GM19240 (cell line): ENCODE results near the gene EIF4ENIF1.
"Not testable (repeated sequence)": the region's sequence is repeated elsewhere in the genome, so short reads cannot be mapped to it uniquely, and the experiment has no call there.

ENCODE experiments used
- DNase-seq: peaks from one replicate; pipeline ENCODE4 v3.0.0; 2011; ENCODE audit warnings: low spot score; ENCODE audit not compliant: insufficient read length

The EIF4ENIF1 gene

GRCh38 chr22:31489632-31490495 is at the start of gene EIF4ENIF1:
TSS of gene EIF4ENIF1 (minus strand) at chr22:31489842. CDS start at chr22:31488718, 1,124 bp downstream.
- peak; percentile 72 for DNase-seq

GRCh38 chr22:31538815-31539214 is 49.2 kb upstream of the EIF4ENIF1 start:
- DNase-seq, result peak; percentile 13

- DNase-seq, result peak; percentile 33
These were observed 47.4 kb upstream of the EIF4ENIF1 start for GRCh38 chr22:31537019-31537535.

- DNase-seq, result no peak
These were observed 43.7 kb upstream of the EIF4ENIF1 start for GRCh38 chr22:31533374-31533773.

GRCh38 chr22:31532060-31532459 is 42.4 kb upstream of the EIF4ENIF1 start:
- DNase-seq, result no peak

DNA sequence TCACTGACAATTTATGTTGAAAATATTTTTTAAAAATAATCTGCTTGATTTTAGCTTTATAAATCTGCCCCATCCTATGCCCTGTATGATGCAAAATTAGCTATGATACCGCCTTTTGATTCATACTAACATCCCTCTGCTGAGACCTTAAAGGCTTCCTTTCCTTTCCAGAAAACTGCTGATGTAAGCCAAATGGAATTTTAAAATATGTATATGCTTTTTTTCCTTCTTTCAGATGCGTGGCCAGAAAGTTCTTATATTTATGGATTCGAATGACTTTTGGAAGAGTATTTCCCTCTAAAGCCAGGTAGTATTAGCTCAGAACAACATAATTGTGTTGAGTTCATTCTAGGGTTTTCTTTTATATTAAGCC is 41.2 kb upstream of the EIF4ENIF1 start:
- DNase-seq, result no peak

DNA sequence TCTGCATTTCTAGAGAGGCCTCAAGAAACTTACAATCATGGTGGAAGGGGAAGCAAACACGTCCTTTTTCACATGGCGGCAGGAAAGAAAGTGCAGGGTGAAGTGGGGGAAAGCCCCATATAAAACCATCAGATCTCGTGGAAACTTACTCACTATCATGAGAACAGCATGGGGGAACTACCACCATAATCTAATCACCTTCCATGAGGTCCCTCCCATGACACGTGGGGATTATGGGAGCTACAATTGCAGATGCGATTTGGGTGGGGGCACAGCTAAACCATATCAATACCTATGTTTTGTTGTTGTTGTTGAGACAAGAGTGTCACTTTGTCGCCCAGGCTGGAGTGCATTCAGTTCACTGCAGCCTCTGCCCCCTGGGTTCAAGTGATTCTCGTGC is 36.6 kb upstream of the EIF4ENIF1 start:
- no peak for DNase-seq

DNA sequence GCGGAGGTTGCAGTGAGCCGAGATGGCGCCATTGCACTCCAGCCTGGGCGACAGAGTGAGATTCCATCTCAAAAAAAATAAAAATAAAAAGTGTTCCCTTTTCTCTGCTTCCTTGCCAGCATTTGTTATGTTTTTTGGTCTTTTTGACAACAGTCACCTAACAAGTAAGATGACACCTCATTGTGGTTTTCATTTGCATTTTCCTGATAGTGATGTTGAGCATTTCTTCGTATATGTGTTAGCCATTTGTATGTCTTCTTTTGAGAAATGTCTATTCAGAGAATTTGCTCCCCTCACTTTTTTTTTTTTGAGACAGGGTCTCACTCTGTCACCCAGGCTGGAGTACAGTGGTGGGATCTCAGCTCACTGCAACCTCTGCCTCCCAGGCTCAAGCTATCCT is 34.5 kb upstream of the EIF4ENIF1 start:
- not testable (repeated sequence) for DNase-seq

- DNase-seq, result no peak
These were observed 30.4 kb upstream of the EIF4ENIF1 start for GRCh38 chr22:31520051-31520450.

DNA sequence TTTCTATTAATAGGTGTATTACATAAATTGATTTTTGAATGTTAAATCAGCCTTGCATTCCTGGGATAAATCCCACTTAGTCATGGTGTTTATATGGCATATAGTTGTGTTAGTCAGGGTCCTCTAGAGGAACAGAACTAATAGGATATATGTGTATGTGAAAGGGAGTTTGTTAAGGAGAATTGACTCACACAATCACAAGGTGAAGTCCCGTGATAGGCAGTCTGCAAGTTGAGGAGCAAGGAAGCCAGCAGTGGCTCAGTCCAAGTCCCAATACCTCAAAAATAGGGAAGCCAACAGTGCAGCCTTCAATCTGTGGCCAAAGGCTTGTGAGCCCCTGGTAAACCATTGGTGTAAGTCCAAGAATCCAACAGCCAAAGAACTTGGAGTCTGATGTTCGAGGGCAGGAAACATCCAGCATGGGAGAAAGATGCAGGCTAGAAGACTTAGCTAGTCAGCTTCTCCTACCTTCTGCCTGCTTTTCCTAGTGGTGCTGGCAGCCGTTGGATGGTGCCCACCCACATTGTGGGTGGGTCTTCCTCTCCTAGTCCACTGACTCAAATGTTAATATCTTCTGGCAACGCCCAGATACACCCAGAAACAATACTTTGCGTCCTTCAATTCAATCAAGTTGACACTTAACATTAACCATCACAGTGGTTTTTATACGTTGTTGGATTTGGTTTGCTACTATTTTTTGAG is 19.6 kb upstream of the EIF4ENIF1 start:
- DNase-seq, result no peak

DNA sequence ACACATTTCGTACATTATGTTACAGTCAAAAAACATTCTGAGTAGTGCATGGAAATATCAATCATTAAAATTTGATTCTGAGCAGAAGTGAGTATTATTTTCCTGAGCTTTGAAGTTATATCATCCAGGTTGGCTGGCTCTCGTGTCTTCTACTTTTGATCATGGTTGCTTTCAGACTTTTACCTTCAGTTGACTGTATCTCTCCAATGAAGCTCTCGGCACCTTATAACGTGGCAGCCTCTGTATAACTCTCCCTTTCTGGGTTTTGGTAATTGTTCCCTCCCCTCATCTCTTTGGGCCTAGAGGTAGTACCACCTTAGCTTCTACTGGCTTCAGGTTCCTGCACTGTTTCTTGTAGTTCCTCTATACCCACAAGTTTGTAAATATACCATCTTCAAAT is 18.9 kb upstream of the EIF4ENIF1 start:
- DNase-seq, result no peak

GRCh38 chr22:31507517-31507916 is 17.9 kb upstream of the EIF4ENIF1 start:
- not testable (repeated sequence) for DNase-seq

DNA sequence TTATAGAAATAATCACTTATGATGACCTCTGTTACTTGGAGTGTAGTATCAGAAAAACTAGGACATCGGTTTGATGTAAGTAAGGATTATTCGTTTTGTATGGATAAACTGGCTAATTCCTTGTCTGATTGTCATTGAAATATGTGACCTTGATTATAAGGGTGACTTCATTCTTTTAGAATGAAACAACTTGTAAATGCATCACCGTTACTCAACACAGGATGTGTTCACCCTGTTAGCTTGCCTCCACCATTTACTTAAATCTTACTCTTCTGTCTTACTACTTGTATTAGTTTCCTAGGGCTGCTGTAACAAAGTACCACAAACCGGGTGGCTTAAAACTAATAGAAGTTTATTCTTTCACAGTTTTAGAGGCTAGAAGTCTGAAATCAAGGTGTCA is 14.6 kb upstream of the EIF4ENIF1 start:
- DNase-seq, result no peak

DNA sequence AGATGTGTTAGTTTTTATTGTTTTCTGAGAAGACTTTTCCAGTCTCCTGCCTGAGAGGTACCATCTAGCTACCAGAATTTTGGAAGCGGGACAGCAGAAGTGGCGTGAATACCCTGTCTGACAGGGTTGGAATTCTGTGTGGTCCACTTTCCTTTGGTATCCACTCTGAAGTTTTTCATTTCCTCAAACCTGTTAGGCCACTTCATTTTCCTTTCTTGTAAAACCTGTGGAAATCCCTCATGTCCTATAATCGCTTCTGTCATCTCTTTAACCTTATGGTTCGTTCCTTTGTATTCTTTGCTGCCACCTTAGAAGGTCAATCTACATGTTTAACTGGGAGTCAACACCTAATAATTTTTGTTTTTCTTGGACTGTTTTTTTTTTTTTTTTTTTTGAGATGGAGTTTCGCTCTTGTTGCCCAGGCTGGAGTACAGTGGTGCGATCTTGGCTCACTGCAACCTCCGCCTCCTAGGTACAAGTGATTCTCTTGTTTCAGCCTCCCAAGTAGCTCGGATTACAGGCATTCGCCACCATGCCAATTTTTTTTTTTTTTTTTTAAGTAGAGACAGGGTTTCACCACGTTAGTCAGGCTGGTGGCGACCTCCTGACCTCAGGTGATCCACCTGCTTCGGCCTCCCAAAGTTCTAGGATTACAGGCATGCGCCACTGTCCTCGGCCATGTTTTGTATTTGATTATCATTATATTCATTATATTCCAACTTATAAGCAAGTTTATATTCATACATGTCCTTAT is 13.7 kb upstream of the EIF4ENIF1 start:
- DNase-seq, result no peak

GRCh38 chr22:31501738-31502137 is 12.1 kb upstream of the EIF4ENIF1 start:
- no peak for DNase-seq

- DNase-seq, result no peak
These were observed 7.7 kb upstream of the EIF4ENIF1 start for GRCh38 chr22:31497148-31497938.

DNA sequence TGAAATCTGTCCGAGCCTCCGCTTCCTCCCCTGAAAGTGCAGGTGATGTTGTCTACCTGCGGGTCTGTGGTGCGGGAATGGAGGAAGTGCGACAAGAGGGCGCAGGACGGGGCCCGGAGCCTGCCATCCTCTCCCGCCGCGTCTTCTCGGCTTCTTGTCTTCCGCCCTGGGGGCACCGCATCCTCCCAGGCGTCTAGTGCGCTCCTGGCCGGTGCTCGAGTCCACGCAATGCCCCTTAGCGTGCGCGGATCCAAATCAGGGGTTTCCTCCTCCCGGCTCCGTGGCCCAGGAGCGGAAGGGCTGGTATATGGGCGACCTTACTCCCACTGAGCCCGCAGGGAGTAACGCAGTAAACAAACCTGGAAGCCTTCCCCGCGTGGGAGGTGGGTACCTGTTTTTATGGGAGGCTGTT is 7.1 kb upstream of the EIF4ENIF1 start:
- DNase-seq, result no peak

- peak; percentile 64 for DNase-seq
These were observed 6.5 kb upstream of the EIF4ENIF1 start, which contains the start of gene SFI1 for GRCh38 chr22:31496007-31496734. TSS of gene SFI1 (plus strand) at chr22:31496536. CDS start at chr22:31508285, 11,749 bp downstream.

DNA sequence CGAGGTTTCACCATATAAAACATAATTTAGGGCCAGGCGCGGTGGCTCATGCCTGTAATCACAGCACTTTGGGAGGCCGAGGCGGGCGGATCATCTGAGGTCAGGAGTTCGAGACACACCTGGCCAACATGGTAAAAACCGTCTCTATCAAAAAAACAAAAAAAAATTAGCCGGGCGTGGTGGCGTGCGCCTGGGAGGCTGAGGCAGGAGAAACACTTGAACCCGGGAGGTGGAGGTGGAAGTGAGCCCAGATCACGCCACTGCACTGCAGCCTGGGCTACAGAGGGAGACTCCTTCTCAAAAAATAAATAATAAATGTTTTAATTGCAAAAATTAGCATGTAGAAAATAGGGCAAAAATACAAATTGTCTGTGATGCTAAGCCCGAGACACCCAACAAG is 5.7 kb upstream of the EIF4ENIF1 start:
- DNase-seq, result no peak

GRCh38 chr22:31493355-31493754 is 3.7 kb upstream of the EIF4ENIF1 start:
- DNase-seq, result not testable (repeated sequence)
